Measurements from ENCODE around the gene FYN. TPM values are rescaled to one million over a fixed set of nuclear protein-coding genes. Genes with fewer than 3 reads are reported as not detected.
A peak's percentile ranks its signal among the peaks of the same experiment; 100 is the strongest.

FYN gene
- polyA plus RNA-seq, 3 donors from 2014 or later: 358 to 488 (median 414) TPM

DNA sequence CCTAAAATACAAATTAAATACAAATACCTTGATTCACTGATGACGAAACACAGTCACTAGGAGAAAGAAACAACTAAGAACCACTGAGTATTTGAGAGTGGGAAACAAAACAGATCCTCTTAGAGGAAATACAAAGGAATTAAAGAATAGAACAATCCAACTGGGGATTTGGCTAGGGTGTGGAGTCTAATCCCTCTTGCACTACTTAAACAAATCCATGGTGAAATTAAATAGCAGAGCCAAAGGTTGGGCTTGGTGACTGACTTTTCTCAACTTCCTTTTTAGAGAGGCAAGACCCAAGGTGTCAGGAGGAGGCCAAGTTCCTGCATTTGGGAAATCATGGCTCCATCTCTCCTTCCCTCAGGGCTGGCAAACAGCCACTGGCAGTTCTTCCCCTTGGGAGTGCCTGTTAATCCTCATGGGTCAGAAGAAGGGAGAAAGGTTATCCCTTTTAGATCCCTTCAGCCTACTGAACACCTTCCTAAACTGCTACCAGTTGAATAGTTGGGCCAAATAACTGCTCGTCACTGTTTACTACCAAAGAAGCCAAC, 166.3 kb downstream of the FYN start:
- Mint-ChIP-seq H3K4me1 (peaks cover 37 to 52% of the 10 kb centered on the region in 2 donors), H3K27ac (peak overlapping the region; percentile 1 to 99 (median 78)), H3K4me3 (no peak overlapping the region), H3K9me3 (no peaks in the 10 kb centered on the region), H3K36me3 (peaks cover 11 to 45% (median 33%) of the 10 kb centered on the region in 3 donors), H3K27me3 (ENCODE audit: low read depth in 3 of 3) (peaks cover 0 to 22% (median 6%) of the 10 kb centered on the region in 3 donors)
- DNase-seq: no peak

DNA sequence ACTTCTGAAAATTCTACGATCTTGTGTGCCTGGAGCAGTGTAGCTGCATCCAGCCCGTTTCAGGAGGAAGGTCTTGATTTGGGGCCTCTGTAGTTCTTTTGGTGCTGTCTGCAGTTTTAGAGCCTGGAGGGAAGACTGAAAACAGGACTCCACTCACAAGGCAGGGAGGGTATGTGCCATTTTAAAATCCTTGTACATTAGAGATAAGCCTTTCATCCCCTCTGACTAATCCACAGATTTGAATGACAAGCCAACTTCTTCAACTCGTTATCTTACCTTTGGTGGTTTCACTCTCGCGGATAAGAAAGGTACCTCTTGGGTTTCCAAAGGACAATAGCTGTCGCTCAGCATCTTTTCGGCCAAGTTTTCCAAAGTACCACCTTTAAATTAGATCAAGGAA, 169.5 kb downstream of the FYN start:
- H3K9me3 Mint-ChIP-seq: no peaks in the 10 kb centered on the region
- peaks cover 0 to 11% (median 10%) of the 10 kb centered on the region in 3 donors for H3K27me3 Mint-ChIP-seq (ENCODE audit: low read depth in 3 of 3)
- H3K27ac Mint-ChIP-seq: peak overlapping the region in 4 of 6 donors; percentile 14 to 69 (median 51)
- H3K36me3 Mint-ChIP-seq: peaks cover 7 to 53% (median 36%) of the 10 kb centered on the region in 3 donors
- DNase-seq: no peak
- no peak overlapping the region for H3K4me3 Mint-ChIP-seq
- H3K4me1 Mint-ChIP-seq: peaks cover 17 to 36% of the 10 kb centered on the region in 2 donors

DNA sequence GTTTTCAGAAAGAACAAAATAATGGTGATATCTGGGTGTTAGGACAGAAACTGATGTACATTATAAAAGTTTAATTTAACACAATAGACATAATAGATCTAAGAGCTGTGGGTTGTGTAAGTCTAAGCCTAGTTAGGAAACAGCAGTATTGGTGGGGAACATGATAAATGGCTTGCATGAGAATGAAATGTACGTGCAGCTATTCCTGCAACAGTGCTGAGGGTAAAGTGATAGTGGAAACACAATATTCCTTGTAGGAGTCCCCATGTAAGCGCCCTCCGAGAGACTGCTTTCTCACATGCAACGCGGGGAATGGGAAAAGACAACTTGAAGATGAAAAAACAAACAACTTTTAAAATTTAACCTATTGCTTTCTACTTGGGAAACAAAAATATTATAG, 171.0 kb downstream of the FYN start:
- Mint-ChIP-seq H3K27ac (peak overlapping the region; percentile 3 to 73 (median 55)), H3K4me3 (no peak overlapping the region), H3K27me3 (ENCODE audit: low read depth in 3 of 3) (peaks cover 0 to 12% (median 7%) of the 10 kb centered on the region in 3 donors), H3K9me3 (no peaks in the 10 kb centered on the region), H3K36me3 (peaks cover 7 to 56% (median 32%) of the 10 kb centered on the region in 3 donors), H3K4me1 (peaks cover 10 to 28% of the 10 kb centered on the region in 2 donors)
- no peak for DNase-seq

DNA sequence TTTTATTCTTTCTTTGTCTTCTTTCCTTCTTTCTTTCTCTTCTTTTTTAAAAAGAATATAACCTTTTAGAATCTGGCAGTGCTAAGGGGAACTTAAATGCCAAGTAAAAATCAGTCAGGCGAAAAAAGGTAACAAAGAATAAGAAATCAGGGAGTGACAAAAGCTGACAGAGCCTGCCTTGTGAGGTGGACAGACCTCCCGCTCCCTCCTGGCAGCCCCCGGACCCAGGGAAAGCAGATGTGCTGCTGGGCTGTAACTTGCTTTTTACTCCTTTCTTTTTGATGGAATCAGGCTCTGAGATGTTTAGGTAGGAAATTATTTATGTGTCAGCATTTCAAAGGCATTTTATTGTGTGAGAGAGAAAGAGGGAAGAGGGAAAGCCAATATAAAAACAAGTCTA, 172.1 kb downstream of the FYN start:
- peak overlapping the region in 4 of 6 donors; percentile 57 to 75 (median 62) for H3K27ac Mint-ChIP-seq
- H3K4me1 Mint-ChIP-seq: peaks cover 10 to 28% of the 10 kb centered on the region in 2 donors
- no peak overlapping the region for H3K4me3 Mint-ChIP-seq
- H3K36me3 Mint-ChIP-seq: peaks cover 9 to 55% (median 29%) of the 10 kb centered on the region in 3 donors
- peaks cover 0 to 12% (median 7%) of the 10 kb centered on the region in 3 donors for H3K27me3 Mint-ChIP-seq (ENCODE audit: low read depth in 3 of 3)
- no peak for DNase-seq
- H3K9me3 Mint-ChIP-seq: no peaks in the 10 kb centered on the region

DNA sequence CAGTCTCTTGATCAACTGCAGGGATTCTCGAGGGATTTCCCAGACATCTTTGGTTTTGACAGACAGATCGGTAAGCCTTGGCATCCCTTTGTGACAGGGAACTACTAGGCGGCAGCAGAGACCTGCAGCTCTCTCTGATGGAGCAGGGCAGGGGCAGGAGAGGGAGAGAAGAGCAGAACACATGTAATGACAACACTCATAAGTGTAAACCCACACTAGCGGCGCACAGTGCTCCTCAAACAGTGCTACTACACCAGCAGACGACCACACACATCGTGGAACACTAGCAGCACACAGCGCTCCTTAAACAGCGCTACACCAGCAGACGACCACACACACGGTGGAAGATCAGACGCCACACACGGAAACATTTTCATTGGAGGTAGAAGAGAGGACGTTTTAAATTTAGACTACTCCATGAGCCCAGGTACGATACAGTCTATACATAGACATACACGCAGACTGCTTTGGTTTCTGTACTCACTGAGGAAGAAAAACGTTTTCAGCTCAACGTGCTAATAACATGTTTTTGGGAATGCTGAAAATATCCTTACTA, 173.0 kb downstream of the FYN start:
- no peak for DNase-seq
- Mint-ChIP-seq H3K27me3 (ENCODE audit: low read depth in 3 of 3) (peaks cover 0 to 14% (median 7%) of the 10 kb centered on the region in 3 donors), H3K4me1 (peaks cover 10 to 36% of the 10 kb centered on the region in 2 donors), H3K9me3 (no peaks in the 10 kb centered on the region), H3K4me3 (no peak overlapping the region), H3K27ac (peak overlapping the region in 5 of 6 donors; percentile 14 to 42 (median 16)), H3K36me3 (peaks cover 13 to 60% (median 30%) of the 10 kb centered on the region in 3 donors)

DNA sequence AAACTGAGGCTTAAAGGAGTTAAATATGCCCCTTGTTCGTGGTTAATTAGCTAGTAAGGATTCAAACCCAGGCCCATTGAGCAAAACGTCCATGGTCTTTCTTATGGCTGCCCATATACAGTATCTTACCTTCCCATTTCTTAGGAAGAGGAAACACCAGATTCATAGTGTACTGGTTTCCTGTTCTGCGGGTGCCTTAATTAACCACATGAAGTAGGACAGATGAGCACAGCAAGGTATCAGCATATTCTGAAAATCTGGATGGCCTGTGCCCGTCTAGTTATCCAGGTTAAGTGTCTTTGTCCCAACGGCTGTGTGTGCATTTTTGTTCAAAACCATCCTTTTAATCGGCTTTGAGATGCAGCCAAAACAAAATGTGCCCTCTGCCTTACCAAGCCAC, 174.1 kb downstream of the FYN start:
- Mint-ChIP-seq H3K27me3 (ENCODE audit: low read depth in 3 of 3) (peaks cover 0 to 14% (median 13%) of the 10 kb centered on the region in 3 donors), H3K4me3 (peak overlapping the region in 1 of 5 donors; percentile 2), H3K27ac (peak overlapping the region in 5 of 6 donors; percentile 2 to 77 (median 51)), H3K9me3 (no peaks in the 10 kb centered on the region), H3K36me3 (peaks cover 13 to 69% (median 34%) of the 10 kb centered on the region in 3 donors), H3K4me1 (peaks cover 14 to 47% of the 10 kb centered on the region in 2 donors)
- no peak for DNase-seq

GRCh38 chr6:111696814-111697213, 176.4 kb downstream of the FYN start:
- H3K4me3 Mint-ChIP-seq: no peak overlapping the region
- H3K9me3 Mint-ChIP-seq: no peaks in the 10 kb centered on the region
- peaks cover 5 to 25% (median 22%) of the 10 kb centered on the region in 3 donors for H3K27me3 Mint-ChIP-seq (ENCODE audit: low read depth in 3 of 3)
- H3K27ac Mint-ChIP-seq: peak overlapping the region; percentile 17 to 74 (median 59)
- DNase-seq: no peak
- H3K4me1 Mint-ChIP-seq: peaks cover 31 to 64% of the 10 kb centered on the region in 2 donors
- H3K36me3 Mint-ChIP-seq: peaks cover 23 to 67% (median 40%) of the 10 kb centered on the region in 3 donors

DNA sequence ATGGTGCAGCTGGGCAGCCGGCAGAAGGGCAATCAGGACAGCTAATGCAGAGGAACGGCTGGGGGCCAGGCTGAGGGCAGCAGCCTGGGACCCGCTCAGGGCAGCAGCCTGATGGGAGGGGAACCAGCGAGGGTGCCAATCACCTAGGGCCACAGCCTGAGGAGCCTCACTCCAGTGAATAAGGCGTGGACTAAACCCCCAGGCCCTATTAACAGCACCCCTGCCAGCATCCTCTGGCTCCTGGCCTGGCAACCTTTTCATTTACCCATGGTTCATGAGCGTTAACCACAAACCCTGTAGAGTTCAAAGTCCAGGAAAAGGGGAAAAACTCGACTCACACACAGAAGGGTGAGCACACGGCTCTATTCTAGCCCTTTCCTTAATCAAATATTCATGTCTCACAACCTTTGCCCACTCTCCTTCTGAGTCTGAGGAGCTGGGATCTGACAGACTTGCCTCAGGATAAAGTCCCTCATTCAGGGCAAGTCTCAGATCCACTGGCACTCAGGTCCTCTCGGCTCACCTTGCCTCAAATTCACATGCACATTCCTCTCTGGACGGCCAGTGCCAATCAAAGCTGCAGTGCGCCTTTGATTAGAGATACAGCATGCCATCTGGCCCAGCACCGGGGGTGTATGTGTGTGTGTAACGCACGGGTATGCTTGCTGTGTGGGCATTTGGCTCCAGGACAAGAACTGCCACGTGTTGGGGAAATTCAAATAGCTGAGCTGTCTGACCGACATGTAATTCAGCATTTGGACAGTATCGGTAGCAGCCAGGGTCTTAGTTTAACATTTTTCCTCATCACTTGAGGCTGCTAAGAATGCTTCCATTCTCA, 180.7 kb downstream of the FYN start:
- Mint-ChIP-seq H3K4me1 (peaks cover 28 to 69% of the 10 kb centered on the region in 2 donors), H3K36me3 (peaks cover 34 to 74% (median 57%) of the 10 kb centered on the region in 3 donors), H3K4me3 (peak overlapping the region in 1 of 5 donors; percentile 19), H3K27me3 (ENCODE audit: low read depth in 3 of 3) (peaks cover 5 to 44% (median 17%) of the 10 kb centered on the region in 3 donors), H3K9me3 (no peaks in the 10 kb centered on the region), H3K27ac (peak overlapping the region; percentile 20 to 89 (median 76))
- no peak for DNase-seq

- H3K36me3 Mint-ChIP-seq: peaks cover 34 to 78% (median 62%) of the 10 kb centered on the region in 3 donors
- DNase-seq: no peak
- peak overlapping the region in 5 of 6 donors; percentile 18 to 87 (median 72) for H3K27ac Mint-ChIP-seq
- H3K4me1 Mint-ChIP-seq: peaks cover 31 to 76% of the 10 kb centered on the region in 2 donors
- peaks cover 5 to 46% (median 17%) of the 10 kb centered on the region in 3 donors for H3K27me3 Mint-ChIP-seq (ENCODE audit: low read depth in 3 of 3)
- H3K4me3 Mint-ChIP-seq: no peak overlapping the region
- no peaks in the 10 kb centered on the region for H3K9me3 Mint-ChIP-seq
These were observed 181.7 kb downstream of the FYN start for GRCh38 chr6:111691345-111692225.

- Mint-ChIP-seq H3K9me3 (no peaks in the 10 kb centered on the region), H3K27ac (peak overlapping the region in 5 of 6 donors; percentile 18 to 87 (median 46)), H3K4me3 (no peak overlapping the region), H3K27me3 (ENCODE audit: low read depth in 3 of 3) (peaks cover 5 to 57% (median 23%) of the 10 kb centered on the region in 3 donors), H3K4me1 (peaks cover 43 to 79% of the 10 kb centered on the region in 2 donors), H3K36me3 (peaks cover 29 to 81% (median 64%) of the 10 kb centered on the region in 3 donors)
- no peak for DNase-seq
These were observed 183.3 kb downstream of the FYN start for GRCh38 chr6:111689946-111690345.

DNA sequence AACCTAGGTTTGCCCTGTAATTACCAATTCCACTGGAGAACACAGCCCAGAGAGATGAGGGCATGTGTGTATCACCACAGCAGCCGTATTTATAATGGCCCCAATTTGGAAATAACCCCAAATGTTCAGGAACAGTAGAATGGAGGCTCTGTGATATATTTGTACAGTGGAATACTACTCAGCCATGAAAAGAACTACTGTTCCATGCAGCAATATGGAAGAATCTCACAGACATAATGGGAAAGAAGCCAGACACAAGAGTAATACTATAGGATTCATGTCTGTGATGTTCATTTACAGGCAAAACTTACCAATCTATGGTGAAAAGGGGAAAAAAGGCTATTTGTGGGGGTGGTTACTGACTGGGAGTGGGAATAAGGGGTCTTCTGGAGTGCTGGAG, 183.8 kb downstream of the FYN start:
- Mint-ChIP-seq H3K27ac (peak overlapping the region in 5 of 6 donors; percentile 18 to 87 (median 46)), H3K9me3 (no peaks in the 10 kb centered on the region), H3K36me3 (peaks cover 29 to 80% (median 60%) of the 10 kb centered on the region in 3 donors)

GRCh38 chr6:111688331-111688730, 184.9 kb downstream of the FYN start:
- no peak overlapping the region for H3K4me3 Mint-ChIP-seq
- peak overlapping the region in 4 of 6 donors; percentile 61 to 80 (median 74) for H3K27ac Mint-ChIP-seq
- H3K4me1 Mint-ChIP-seq: peaks cover 51 to 79% of the 10 kb centered on the region in 2 donors
- no peak for DNase-seq
- H3K9me3 Mint-ChIP-seq: no peaks in the 10 kb centered on the region
- peaks cover 25 to 78% (median 61%) of the 10 kb centered on the region in 3 donors for H3K36me3 Mint-ChIP-seq
- H3K27me3 Mint-ChIP-seq (ENCODE audit: low read depth in 3 of 3): peaks cover 5 to 60% (median 29%) of the 10 kb centered on the region in 3 donors

More for the DNA sequence above, 183.8 kb downstream of the FYN start:
- Mint-ChIP-seq H3K4me3 (no peak overlapping the region), H3K4me1 (peaks cover 47 to 79% of the 10 kb centered on the region in 2 donors), H3K27me3 (ENCODE audit: low read depth in 3 of 3) (peaks cover 5 to 59% (median 26%) of the 10 kb centered on the region in 3 donors)
- no peak for DNase-seq
